Stimulated activated CD8-positive, alpha-beta memory T cell treated with anti-CD3 and anti-CD28 coated beads, Interleukin-15, amount 100 ng/mL, for 48 hours (primary cell): Measurements from ENCODE around the gene IL7R.
"Not testable (repeated sequence)": the region's sequence is repeated elsewhere in the genome, so short reads cannot be mapped to it uniquely, and the experiment has no call there.

Experiments used
- DNase-seq, 2 donors: peaks; one replicate each; pipeline ENCODE4 v3.0.0-alpha.2; 2020; ENCODE audit warnings: low read depth in 2 of 2

Gene IL7R

DNA sequence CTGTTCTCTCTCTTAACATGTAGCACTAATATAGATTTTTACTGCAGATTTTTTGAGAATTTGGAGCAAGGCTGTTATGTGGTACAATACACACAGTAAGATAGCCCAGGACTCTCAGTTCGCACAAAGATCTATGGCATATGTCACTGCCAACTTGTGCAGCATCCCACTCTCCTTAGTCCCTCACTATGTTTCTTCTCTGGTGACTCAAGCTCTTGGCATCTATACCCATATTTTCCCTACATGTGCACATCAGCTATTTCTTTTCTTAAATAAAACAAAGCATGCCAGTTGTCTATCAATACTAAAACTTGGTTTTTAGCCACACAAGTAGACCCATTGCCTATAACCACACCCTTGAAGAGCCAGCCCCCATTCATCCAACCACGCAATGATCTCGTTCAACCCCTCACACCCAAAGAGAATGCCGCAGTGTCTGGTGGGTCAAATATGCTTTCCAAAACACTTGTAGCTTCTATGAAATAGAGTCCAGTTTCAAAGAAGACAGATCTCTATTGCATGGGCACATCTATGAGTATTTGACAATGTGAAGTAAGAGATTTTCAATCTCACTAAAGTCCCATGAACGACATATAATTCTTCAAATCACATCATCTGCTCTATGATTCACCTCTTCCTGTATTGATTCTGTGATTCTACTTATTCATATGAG lies 18.2 kb upstream of the IL7R start:
- peak in 1 of 2 donors; percentile 67 for DNase-seq

DNA sequence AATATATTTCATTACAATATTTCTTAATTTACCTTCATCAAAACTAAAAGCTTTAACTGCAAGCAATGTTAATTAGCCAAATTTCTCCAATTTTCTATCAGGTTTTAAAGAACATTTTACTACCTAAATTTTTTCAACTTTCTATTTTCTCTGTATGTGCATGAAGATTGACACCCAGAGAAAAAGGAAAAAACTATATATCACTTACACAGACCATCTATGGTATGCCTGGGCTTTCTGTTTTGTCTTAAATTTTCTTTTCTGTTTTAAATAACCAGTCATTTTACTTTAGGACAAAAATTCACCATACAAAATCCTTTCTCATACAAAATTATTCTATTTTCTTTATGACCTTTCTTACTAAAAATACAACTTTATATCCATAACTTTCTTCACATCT lies 13.8 kb upstream of the IL7R start:
- no peak for DNase-seq

DNA sequence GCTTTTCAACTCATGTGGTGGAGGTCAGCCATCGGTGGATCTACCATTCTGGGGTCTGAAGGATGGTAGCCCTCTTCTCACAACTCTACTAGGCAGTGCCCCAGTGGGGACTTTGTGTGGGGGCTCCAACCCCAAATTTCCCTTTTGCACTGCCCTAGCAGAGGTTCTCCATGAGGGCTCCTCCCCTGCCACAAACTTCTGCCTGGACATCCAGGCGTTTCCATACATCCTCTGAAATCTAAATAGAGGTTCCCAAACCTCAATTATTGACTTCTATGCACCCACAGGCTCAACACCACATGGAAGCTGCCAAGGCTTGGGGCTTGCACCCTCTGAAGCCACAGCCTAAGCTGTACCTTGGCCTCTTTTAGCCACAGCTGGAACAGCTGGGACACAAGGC lies 11.2 kb upstream of the IL7R start:
- not testable (repeated sequence) for DNase-seq

DNA sequence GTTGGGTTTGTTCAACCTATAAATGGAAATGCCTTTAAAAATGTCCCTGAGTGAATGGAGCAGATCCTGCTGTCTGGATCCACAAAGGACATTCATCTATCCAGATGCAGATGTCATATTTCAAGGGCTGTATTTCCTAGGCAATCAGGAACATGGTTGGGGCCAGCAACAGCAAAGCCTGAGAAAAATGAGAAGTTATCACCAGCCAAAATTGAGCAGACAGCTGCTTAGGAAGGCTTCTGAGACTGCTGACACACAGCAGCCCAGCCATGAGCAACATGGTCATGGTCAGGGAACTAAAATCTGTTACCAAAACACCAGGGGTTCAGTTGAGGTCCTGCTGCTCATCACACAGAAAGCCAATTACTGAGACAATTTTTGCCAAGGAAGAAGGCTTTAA lies 9.2 kb upstream of the IL7R start:
- DNase-seq: no peak

DNA sequence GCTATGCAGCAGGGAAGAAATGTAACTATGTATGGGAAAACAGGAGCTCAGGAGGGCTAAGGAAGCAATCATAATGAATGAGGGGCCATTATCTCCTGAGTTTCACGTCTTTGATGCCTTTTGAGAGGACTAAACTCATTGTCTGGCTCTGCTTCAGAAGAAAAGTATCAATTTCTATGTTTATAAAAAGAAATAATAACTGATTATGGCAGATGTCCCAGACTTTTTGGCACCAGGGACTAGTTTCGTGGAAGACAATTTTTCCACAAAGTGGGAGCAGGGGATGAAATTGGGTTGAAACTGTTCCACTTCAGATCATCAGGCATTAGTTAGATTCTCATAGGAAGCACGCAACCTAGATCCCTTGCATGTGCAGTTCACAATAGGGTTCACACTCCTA lies 8.7 kb upstream of the IL7R start:
- DNase-seq: no peak

DNA sequence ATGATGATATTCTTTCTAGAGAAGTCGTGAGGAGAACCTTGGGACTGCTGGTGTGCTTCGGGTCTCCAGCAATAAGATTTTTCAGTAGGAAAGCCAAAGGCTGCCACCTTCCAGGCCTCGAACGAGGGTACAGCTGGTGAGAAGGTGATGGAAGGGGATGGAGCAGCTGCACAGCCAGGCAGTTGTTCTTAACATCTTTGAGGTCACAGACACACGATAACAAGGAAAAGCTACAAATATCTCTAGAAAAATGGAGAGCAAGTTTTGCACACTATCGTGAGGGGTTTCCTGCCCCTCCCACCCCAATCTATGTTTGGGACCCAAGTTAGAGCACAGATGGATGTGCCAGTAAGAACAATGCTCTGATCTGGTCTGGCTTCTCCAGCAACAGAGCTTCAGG lies 6.8 kb upstream of the IL7R start:
- DNase-seq: no peak

DNA sequence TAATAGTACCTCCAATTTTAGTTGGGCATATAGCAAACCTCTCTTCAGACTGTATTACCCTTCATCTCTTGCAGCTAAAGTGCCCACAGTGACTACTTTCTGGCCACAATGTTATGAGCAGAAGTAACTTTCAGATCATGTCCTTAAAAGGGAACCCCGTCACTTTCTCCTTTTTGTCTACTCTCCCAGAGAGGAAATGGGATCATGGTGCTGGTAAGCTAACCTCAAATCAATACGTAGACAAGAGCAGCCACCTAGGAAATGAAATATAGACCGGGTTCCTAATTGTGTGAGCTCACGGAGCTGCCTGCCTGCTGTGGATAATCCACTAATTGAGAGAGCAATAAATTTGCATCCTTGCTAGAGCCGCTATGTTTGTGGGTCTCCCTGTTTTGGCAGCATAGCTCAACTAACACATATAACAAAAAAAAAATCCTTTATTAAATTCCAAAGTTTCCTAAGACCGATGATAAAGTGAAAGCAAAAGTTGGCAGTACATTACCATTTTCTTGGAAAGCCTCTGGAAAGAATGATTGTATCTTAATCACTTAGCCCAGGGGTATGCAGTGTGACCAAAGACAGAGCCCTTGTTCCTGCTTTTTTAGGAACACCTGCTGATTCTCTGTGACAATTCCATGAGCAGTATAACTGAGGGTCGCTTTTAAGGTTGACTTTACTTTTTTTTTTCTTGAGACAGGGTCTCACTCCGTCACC lies 5.6 kb upstream of the IL7R start:
- DNase-seq: no peak

DNA sequence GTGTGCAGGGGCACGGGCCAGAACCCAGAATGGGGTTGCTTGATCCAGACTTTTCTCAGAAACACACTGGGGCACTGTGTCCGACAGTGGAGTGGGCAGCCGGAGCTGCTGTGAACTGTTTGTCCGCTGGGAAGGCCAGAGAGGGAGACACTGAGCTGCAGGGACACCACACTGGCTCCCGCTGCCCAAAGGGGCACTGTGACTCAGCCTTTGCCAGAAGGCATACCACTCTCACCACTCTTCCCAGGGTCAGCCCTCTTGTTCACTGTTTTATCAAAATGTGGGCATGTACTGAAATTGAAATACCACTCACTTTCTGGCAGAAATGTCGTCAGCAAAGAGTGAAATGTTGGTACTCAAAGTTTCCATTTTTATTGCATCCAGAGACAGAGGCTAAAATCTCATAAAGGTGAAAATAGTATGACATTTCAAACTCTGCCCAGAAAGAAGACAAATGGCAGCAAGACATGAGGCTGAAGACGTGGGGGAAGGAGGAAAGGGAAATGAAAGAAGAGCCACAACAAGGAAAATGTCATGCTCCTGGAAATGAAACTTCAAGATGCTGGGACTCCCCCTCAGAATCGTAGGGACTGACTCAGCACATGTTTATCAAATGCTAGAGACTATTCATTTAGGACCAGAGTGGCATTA lies 4.5 kb upstream of the IL7R start:
- DNase-seq: peak; percentile 52 to 55

DNA sequence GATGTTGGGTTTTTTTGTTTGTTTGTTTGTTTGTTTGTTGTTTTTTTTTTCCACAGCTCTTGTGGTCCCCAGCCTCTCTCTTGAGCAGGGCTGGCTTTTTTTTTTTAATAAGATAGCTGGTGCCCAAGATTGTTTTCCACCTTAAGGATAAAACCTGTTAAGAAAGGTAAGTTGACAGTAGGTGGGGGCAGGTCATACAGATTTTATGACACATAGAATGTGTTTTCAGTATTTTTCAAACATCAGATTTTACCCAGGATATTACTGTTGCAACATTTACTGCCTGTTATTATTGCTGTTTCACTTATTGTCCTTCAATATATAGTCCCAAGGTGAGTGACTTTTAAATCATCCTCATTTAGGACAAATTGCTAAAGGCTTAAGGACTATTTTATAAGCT lies 3.9 kb upstream of the IL7R start:
- DNase-seq: no peak

DNA sequence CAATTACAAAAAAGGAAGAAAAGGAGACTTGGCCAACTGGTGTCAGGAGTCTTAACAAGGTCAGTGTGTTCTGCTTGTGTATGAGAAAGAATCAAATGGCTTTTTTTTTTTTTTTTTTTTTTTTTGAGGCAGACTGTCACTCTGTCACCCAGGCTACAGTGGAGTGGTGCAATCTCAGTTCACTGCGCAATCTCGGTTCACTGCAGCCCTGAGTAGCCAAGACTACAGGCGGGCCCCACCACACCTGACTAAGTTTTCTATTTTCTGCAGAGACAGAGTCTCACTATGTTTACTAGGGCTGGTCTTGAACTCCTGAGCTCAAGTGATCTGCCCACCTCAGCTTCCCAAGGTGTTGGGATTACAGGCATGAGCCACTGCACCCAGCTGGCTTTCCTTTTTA lies 3.1 kb upstream of the IL7R start:
- peak; percentile 51 to 61 for DNase-seq

DNA sequence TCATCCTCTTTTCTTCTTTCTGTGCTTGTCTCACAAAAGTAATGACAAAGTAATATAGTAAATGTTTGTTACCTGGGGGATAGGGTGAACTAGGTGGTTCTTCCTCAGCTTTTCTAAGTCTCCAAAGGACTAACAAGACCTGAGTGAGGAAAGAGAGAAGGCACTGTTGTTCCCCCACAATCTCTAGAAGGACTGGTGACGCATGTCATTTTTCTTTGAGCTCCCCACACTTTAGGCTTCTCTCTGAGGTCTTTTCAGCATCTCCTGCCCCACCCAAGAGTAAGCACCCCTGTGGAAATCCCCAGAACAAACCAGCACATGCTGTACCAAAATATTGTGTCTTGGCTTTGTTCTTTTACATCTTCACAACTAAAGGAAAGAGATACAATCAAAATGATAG lies 2.4 kb upstream of the IL7R start:
- peak; percentile 33 to 34 for DNase-seq

DNA sequence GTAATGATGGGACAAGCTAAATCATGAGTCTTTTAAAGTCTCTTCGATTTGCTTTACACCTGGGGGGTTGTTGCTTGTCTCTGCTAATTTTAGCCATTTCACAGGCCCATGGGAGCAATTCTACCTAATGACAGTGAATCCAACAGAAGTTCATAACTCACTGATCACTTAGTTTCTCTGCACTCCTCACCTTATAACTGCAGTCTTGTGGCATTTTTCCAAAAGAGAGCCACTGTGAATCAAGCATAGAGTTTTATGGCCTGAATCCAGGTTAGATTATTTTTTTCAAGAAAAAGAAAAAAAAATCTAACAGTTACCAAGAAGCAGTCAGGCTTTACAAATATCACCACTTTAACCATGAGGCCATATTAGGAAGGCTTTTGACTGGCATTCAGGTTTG lies 1.5 kb upstream of the IL7R start:
- no peak for DNase-seq

DNA sequence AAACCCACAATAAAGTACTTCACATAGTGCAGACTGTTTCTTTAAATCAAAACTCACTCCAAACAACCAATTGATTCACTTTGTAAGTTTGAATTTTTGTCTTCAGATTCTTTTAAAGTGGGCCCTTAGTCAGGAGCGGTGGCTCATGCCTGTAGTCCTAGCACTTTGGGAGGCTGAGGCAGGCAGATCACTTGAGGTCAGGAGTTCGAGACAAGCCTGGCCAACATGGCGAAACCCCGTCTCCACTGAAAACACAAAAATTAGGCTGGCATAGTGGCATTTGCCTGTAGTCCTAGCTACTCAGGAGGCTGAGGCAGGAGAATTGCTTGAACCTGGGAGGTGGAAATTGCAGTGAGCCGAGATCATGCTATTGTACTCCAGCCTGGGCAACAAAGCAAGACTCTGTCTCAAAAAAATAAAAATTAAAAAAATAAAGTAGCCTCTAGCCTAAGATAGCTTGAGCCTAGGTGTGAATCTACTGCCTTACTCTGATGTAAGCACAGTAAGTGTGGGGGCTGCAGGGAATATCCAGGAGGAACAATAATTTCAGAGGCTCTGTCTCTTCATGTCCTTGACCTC lies 416 bp upstream of the IL7R start:
- DNase-seq: not testable (repeated sequence)

DNA sequence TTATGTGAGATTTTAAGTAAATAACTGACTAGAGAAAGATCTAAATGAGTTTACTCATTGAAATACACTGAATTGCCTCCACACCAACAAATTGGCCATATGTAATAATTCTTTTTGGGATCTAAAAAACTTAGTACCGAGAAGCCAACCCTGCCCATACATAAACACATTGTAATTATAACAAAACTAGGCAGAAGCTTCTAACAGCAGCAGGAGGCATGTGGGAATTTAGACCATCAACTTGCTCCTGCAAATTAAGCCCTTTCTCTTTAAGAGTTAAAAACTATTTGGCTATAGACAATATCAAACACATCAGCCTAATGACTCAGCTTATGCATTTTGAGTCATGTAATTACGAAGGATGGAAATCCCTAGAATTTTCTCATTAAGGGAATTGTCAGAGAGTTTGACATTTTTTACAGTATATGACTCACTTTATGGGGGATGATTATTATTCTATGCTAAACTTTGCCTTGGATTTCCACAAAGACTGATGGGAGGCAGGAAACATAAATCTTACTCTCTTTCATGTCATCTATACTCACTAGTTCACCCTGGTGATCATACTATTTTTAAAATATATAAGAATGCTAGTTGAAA lies 1.0 kb downstream of the IL7R start:
- DNase-seq: no peak

DNA sequence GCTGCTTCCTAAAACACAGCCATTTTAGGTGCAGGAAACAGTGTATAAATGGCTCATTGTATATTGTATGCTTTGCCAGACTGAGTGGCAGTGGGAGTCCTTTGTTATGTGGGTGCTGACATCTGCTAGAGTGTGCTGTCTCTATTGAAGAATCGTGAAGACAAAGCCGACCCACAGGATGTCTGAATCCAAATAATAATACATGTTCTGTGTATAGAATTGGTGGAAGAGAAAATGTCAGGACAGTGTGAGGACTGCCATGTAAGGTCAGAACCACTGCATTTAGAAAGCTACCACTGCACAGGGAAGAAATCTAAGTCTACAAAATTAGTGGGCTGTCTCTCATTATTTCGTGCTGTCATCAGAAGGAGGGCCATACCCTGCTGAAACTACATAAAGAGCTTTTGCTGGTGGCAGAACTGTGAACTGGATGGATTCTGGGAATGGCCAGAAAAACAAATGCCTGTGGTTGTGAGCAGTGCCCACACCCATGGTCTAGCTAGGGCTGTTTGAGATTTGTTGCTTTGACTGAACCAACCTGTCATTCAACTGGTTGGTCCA lies 2.5 kb downstream of the IL7R start:
- DNase-seq: no peak

DNA sequence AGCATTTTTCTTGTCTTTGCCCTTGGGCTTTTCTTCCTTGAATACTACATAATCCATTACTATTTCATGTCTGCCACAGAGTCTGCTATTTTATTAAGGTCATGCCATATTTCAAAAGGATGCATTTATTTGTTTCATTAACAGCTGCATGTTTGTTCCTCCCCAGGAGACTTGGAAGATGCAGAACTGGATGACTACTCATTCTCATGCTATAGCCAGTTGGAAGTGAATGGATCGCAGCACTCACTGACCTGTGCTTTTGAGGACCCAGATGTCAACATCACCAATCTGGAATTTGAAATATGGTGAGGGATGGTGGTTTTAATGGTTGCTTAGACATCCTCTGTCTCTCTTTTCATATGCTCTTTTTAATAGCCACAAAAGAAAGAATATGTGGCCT lies 4.0 kb downstream of the IL7R start:
- no peak for DNase-seq

DNA sequence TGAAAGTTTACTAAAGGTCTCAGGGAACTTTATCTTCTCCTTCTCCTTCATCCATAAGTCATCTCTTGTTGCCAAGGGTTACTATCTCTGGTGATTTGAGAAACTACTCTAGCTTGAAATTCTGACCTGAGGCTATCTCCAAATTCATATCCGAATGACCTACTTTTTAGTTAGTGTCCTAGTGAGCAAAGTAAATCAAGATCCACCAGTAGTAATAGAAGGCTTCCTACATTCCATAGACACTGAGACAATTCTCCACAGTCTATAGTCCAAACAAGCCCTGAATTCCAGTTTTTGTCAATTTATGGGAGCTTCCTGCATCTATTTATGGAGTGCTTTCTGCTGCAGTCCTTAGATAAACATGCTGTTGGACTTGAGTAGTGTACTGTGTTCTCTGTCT lies 5.0 kb downstream of the IL7R start:
- DNase-seq: no peak

DNA sequence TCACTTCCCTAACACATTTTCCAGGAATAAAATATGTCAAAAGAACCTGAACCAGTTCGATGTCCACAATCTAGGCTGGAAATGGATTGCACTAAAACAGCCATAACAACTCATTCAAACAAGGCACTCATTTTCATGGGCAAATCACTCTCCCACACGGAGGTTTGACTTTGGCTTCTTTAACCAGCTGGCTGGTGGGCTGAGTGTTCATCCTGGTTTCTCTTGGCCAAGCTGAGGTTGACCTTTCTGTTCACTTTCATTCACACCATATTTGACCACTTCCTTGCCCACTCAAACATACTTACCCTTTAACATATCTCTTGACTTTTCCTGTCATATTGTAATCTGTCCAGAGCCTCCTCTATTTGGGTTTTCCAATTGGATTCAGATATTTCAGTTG lies 5.4 kb downstream of the IL7R start:
- no peak for DNase-seq

DNA sequence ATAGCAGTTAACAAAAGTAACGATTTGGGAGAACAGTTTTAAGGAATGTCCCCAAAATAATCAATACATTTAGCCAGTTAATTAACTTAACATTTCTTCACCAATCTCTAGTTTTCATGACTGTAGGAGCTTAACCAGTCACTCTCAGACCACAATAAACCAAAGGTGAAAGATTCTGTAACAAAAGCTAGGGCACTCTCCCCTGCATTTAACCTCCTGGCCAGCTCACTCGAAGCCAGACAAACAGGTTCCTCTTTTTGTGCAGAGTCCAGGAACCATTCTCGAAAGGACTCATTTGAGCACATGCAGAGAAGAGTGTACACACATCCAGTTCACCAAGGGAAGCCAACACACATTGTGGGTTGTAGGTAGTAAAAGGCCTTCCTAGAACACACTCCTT lies 6.5 kb downstream of the IL7R start:
- no peak for DNase-seq

DNA sequence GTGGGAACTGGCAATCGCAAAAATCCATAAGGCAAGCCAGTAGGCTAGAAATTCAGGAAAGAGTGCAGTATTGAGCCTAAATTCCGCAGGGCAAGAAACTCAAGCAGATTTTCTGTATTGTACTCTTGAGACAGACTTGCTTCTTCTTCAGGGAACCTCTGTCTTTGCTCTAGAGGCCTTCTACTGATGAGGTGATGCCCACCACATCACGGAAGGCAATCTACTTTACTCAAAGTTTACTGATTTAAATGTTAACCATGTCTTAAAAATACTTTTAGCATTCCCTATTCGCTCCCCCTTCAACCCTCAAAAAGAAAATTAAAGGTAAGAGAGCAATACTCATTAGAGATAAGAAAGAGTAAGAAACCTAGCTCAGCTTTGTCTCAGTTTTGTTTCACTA lies 11.3 kb downstream of the IL7R start:
- DNase-seq: no peak

DNA sequence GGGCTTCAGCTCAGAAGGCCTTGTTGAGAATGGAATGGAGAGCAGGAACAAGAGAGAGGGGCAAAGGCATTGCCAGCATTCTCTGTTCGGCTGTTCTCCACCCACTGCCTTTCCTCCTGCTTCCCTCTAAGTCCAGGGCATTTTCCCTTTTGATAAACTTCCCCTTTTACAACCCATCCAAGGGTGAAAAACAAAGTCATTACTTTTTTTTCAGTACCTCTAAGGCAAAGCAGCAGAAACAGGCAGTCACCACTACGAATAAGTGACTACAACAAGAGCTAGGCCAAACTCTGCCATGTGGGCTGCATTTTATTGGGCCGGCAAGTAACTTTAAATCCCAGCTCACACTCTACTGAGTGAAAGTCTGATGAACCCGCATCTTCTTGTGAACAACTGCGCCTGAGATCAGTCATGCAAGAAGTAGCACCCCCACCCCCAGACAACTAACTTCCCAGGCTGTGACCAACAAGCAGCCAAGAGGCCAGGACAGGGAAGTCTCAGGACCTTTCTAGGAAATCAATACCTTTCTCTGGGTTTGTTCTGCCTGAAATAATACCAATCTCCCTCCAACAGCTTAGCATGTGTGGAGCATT lies 13.1 kb downstream of the IL7R start:
- DNase-seq: no peak

DNA sequence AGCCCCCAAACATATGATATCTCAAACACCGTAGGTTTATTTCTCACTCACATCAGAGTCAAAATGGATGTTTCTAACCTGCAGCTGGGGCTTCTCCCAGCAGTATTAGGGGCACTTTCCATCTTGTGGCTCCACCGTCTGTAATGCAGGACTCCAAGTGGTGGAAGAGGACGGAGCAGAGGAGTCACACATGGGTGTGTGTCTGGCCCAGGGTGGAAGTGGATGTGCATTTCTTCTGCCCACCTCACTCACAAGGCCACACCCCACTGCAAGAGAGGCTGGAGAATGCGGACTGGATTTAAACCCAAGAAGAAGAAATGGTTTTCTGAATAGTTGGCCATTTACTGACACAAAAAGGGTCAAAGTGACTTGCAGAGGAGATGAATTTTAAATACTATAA lies 13.9 kb downstream of the IL7R start:
- DNase-seq: no peak
